Measurements from ENCODE around the gene ANO1.

- TF ChIP-seq CTCF (IDR thresholded peaks at IDR 0.05), result no peak
- no peak for TF ChIP-seq POLR2AphosphoS5 (IDR thresholded peaks at IDR 0.05)
These were observed 24.1 kb upstream of the ANO1 start for GRCh38 chr11:70054004-70054403.

All from prostate gland (tissue), 2 donors.